Posterior vena cava (tissue), 2 donors: ENCODE measurements around the gene NEUROG3. TPM values are rescaled to one million over a fixed set of nuclear protein-coding genes. Genes with fewer than 3 reads are reported as not detected.

Source experiments
- DNase-seq: peaks from one replicate; pipeline ENCODE4 v3.0.0-alpha.2; 2020; ENCODE audit warnings: low spot score
- intact Hi-C, 2 donors: fragments of 100-400 bp; cut with DNase I; formaldehyde crosslinking; loops; one replicate each; pipeline versions ENCODE4 v1.14.1 to v1.14.2; 2022 to 2023
- long read RNA-seq, 2 donors: library from polyadenylated mRNA; unstranded; transcript quantifications; one replicate each; pipeline ENCODE4 v2.0.0, GENCODE V29; 2020 to 2021
- total RNA-seq, 2 donors: library from RNA; stranded (reverse); fragmentation: NEBNext Ultra II Directional; extraction: Animal tissue kit (Norgen Biotek cat#: 25700); gene quantifications; one replicate each; pipeline ENCODE4 v1.2.1, GENCODE V29; 2021
- donor health status: DM: yes; HTN: yes; CAD: no.
- donor health status: DM: yes; HTN: yes; CAD: no.

The NEUROG3 gene
- total RNA-seq, result not detected
- long read RNA-seq, donor 1, result 0 reads
- long read RNA-seq, donor 2, result 0 reads

GRCh38 chr10:69573056-69573806, at the start of gene NEUROG3:
Gene NEUROG3, minus strand, starts transcription at chr10:69573422. Its CDS starts 379 bp downstream, at chr10:69573043.
- no peak for DNase-seq

GRCh38 chr10:69620625-69621024, 47.4 kb upstream of the NEUROG3 start:
- intact Hi-C loops, result no loop called here
- no peak for DNase-seq

More at GRCh38 chr10:69573056-69573806, at the start of gene NEUROG3:
- intact Hi-C loops, result loop anchor here in 1 of 2 donors (10.0 kb wide), 1 partner anchor 1022 kb away; no protein-coding TSS in a partner anchor

GRCh38 chr10:69619626-69620025, 46.4 kb upstream of the NEUROG3 start:
- no peak for DNase-seq
- intact Hi-C loops, result no loop called here

- no peak for DNase-seq
- intact Hi-C loops, result no loop called here
Observed at GRCh38 chr10:69618746-69619145, 45.5 kb upstream of the NEUROG3 start.

- DNase-seq, result no peak
Observed at GRCh38 chr10:69616358-69616757, 43.1 kb upstream of the NEUROG3 start.

GRCh38 chr10:69614130-69614529, 40.9 kb upstream of the NEUROG3 start:
- DNase-seq, result no peak
- intact Hi-C loops, result no loop called here

More at GRCh38 chr10:69616358-69616757, 43.1 kb upstream of the NEUROG3 start:
- intact Hi-C loops, result no loop called here

GRCh38 chr10:69612760-69613159, 39.5 kb upstream of the NEUROG3 start:
- DNase-seq, result no peak
- intact Hi-C loops, result no loop called here

GRCh38 chr10:69609077-69609476, 35.9 kb upstream of the NEUROG3 start:
- intact Hi-C loops, result no loop called here
- no peak for DNase-seq

GRCh38 chr10:69600761-69601330, 27.6 kb upstream of the NEUROG3 start:
- intact Hi-C loops, result no loop called here
- no peak for DNase-seq

GRCh38 chr10:69588358-69588757, 15.1 kb upstream of the NEUROG3 start:
- DNase-seq, result no peak
- intact Hi-C loops, result no loop called here

- DNase-seq, result no peak
- intact Hi-C loops, result no loop called here
Observed at GRCh38 chr10:69584624-69585023, 11.4 kb upstream of the NEUROG3 start.

GRCh38 chr10:69583106-69583505, 9.9 kb upstream of the NEUROG3 start:
- intact Hi-C loops, result no loop called here
- DNase-seq, result no peak

- DNase-seq, result no peak
Observed at GRCh38 chr10:69580435-69580834, 7.2 kb upstream of the NEUROG3 start.

GRCh38 chr10:69579464-69580060, 6.3 kb upstream of the NEUROG3 start:
- intact Hi-C loops, result loop anchor here in 1 of 2 donors (2.0 to 10.0 kb wide), 2 partner anchors 41 to 1015 kb away; no protein-coding TSS in a partner anchor
- DNase-seq, result no peak

More at GRCh38 chr10:69580435-69580834, 7.2 kb upstream of the NEUROG3 start:
- intact Hi-C loops, result no loop called here

- intact Hi-C loops, result loop anchor here in 1 of 2 donors (2.0 to 10.0 kb wide), 2 partner anchors 40 to 1016 kb away; no protein-coding TSS in a partner anchor
- no peak for DNase-seq
Observed at GRCh38 chr10:69578508-69578991, 5.3 kb upstream of the NEUROG3 start.

- intact Hi-C loops, result loop anchor here in 1 of 2 donors (2.0 to 10.0 kb wide), 2 partner anchors 39 to 1017 kb away; no protein-coding TSS in a partner anchor
- DNase-seq, result no peak
Observed at GRCh38 chr10:69577268-69578232, 4.3 kb upstream of the NEUROG3 start.

- intact Hi-C loops, result loop anchor here in 1 of 2 donors (10.0 kb wide), 1 partner anchor 1018 kb away; no protein-coding TSS in a partner anchor
- DNase-seq, result no peak
Observed at GRCh38 chr10:69576334-69577011, 3.3 kb upstream of the NEUROG3 start.

GRCh38 chr10:69575164-69575722, 2.0 kb upstream of the NEUROG3 start:
- intact Hi-C loops, result loop anchor here in 1 of 2 donors (10.0 kb wide), 1 partner anchor 1020 kb away; no protein-coding TSS in a partner anchor

More at GRCh38 chr10:69575164-69575722, 2.0 kb upstream of the NEUROG3 start:
- no peak for DNase-seq
